ENCODE data around the gene ACBD7.

Gene ACBD7

DNA sequence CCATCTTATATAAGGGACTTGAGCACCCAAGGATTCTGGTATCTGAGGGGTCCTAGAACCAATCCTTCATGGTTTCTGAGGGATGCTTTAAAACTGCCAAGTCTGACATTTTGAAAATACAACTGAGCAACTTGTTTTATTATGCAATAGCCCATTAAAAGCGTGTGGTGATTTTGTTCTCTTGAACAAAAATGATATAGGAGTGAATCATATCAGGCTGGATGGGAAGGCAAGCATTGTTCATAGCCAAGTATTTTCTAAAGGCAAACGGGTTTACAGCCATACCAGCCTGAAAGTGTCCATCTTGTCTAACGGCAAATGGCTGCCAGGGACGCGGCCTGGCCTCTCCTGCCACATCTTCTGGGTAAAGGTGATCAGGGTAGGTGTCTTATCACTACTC, 31.9 kb upstream of the ACBD7 start:
- no peak for TF ChIP-seq TAF1 (IDR thresholded peaks at IDR 0.05; ENCODE audit: borderline replicate concordance, insufficient read depth, low read length)
- no peak for TF ChIP-seq SIN3A (IDR thresholded peaks at IDR 0.05; ENCODE audit: borderline replicate concordance, insufficient read depth, low read length)
- TF ChIP-seq POLR2AphosphoS5 (IDR thresholded peaks at IDR 0.05; ENCODE audit: low read depth, low read length) = no peak
- TF ChIP-seq REST (IDR thresholded peaks at IDR 0.05; ENCODE audit: insufficient read depth in 1 of 2, low read depth in 2 of 2, low read length in 2 of 2) = no peak
- no peak for TF ChIP-seq FOXP2 (optimal IDR thresholded peaks at IDR 0.05; ENCODE audit: borderline replicate concordance, extremely low read depth, extremely low read length, insufficient read depth)

GRCh38 chr10:15118615-15119014, 30.0 kb upstream of the ACBD7 start:
- TF ChIP-seq POLR2AphosphoS5 (IDR thresholded peaks at IDR 0.05; ENCODE audit: low read depth, low read length) (no peak), REST (IDR thresholded peaks at IDR 0.05; ENCODE audit: insufficient read depth in 1 of 2, low read depth in 2 of 2, low read length in 2 of 2) (no peak), TAF1 (IDR thresholded peaks at IDR 0.05; ENCODE audit: borderline replicate concordance, insufficient read depth, low read length) (no peak), FOXP2 (optimal IDR thresholded peaks at IDR 0.05; ENCODE audit: borderline replicate concordance, extremely low read depth, extremely low read length, insufficient read depth) (no peak), SIN3A (IDR thresholded peaks at IDR 0.05; ENCODE audit: borderline replicate concordance, insufficient read depth, low read length) (no peak)

DNA sequence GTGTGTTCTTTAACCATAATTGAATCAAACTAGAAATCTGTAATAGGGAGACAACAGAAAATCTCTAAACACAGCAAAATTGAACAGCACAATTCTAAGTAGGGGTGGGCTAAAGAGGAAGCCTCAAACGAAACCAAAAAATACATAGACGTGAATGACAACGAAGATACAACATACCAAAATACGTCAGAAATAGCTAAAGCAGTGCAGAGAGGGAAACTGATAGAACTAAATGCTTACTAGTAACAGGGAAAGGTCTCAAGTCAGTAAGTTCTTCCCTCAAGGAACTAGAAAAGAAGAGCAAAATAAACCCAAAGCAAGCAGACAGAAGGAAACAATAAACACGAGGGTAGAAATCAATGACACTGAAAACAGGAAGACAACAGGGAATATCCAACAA, 27.6 kb upstream of the ACBD7 start:
- no peak for TF ChIP-seq REST (IDR thresholded peaks at IDR 0.05; ENCODE audit: insufficient read depth in 1 of 2, low read depth in 2 of 2, low read length in 2 of 2)

- no peak for TF ChIP-seq POLR2AphosphoS5 (IDR thresholded peaks at IDR 0.05; ENCODE audit: low read depth, low read length)
- no peak for TF ChIP-seq SIN3A (IDR thresholded peaks at IDR 0.05; ENCODE audit: borderline replicate concordance, insufficient read depth, low read length)
- TF ChIP-seq REST (IDR thresholded peaks at IDR 0.05; ENCODE audit: insufficient read depth in 1 of 2, low read depth in 2 of 2, low read length in 2 of 2) = no peak
- no peak for TF ChIP-seq TAF1 (IDR thresholded peaks at IDR 0.05; ENCODE audit: borderline replicate concordance, insufficient read depth, low read length)
- no peak for TF ChIP-seq FOXP2 (optimal IDR thresholded peaks at IDR 0.05; ENCODE audit: borderline replicate concordance, extremely low read depth, extremely low read length, insufficient read depth)
Measured at GRCh38 chr10:15113766-15114165, 25.2 kb upstream of the ACBD7 start.

GRCh38 chr10:15112657-15113056, 24.1 kb upstream of the ACBD7 start:
- TF ChIP-seq FOXP2 (optimal IDR thresholded peaks at IDR 0.05; ENCODE audit: borderline replicate concordance, extremely low read depth, extremely low read length, insufficient read depth) (no peak), POLR2AphosphoS5 (IDR thresholded peaks at IDR 0.05; ENCODE audit: low read depth, low read length) (no peak), REST (IDR thresholded peaks at IDR 0.05; ENCODE audit: insufficient read depth in 1 of 2, low read depth in 2 of 2, low read length in 2 of 2) (no peak), TAF1 (IDR thresholded peaks at IDR 0.05; ENCODE audit: borderline replicate concordance, insufficient read depth, low read length) (no peak), SIN3A (IDR thresholded peaks at IDR 0.05; ENCODE audit: borderline replicate concordance, insufficient read depth, low read length) (no peak)

All from PFSK-1 (cell line).